NOMO-1 treated with dmso at 0.1 percent for 144 hours (cell line): ENCODE results near the gene IBA57.

Source experiments
- DNase-seq: peaks from one replicate; lab custom pipeline; 2025; ENCODE audit not compliant: unreplicated experiment; lab: John Stamatoyannopoulos, UW

Gene IBA57

GRCh38 chr1:228155596-228156514 lies 9.7 kb upstream of the IBA57 start:
- DNase-seq = no peak

- DNase-seq = no peak
Measured at GRCh38 chr1:228156515-228156881, 9.1 kb upstream of the IBA57 start.

GRCh38 chr1:228156941-228157728 lies 8.5 kb upstream of the IBA57 start:
- no peak for DNase-seq

GRCh38 chr1:228157729-228158126 lies 7.9 kb upstream of the IBA57 start:
- no peak for DNase-seq

- no peak for DNase-seq
Measured at GRCh38 chr1:228158151-228159007, 7.2 kb upstream of the IBA57 start.

- no peak for DNase-seq
Measured at GRCh38 chr1:228159008-228159665, 6.5 kb upstream of the IBA57 start.

- DNase-seq = no peak
Measured at GRCh38 chr1:228160201-228160761, 5.3 kb upstream of the IBA57 start.

- no peak for DNase-seq
Measured at GRCh38 chr1:228161362-228161761, 4.2 kb upstream of the IBA57 start.

- DNase-seq = no peak
Measured at GRCh38 chr1:228161866-228162265, 3.7 kb upstream of the IBA57 start.

GRCh38 chr1:228162286-228163006 lies 3.2 kb upstream of the IBA57 start:
- no peak for DNase-seq

- DNase-seq = no peak
Measured at GRCh38 chr1:228163007-228163753, 2.4 kb upstream of the IBA57 start.

- no peak for DNase-seq
Measured at GRCh38 chr1:228163776-228164519, 1.7 kb upstream of the IBA57 start.

- peak; percentile 55 for DNase-seq
Measured at GRCh38 chr1:228164561-228165371, 838 bp upstream of the IBA57 start.

GRCh38 chr1:228166170-228166936 lies 749 bp downstream of the IBA57 start:
- DNase-seq = no peak

- DNase-seq = no peak
Measured at GRCh38 chr1:228168563-228169270, 3.1 kb downstream of the IBA57 start.

- no peak for DNase-seq
Measured at GRCh38 chr1:228169345-228169744, 3.7 kb downstream of the IBA57 start.
